GM12878 (cell line): ENCODE data around the gene LRRC7. TPM values are rescaled to one million over a fixed set of nuclear protein-coding genes. Genes with fewer than 3 reads are reported as not detected.

Experiments used
- ATAC-seq: fragments of 200-7000 bp; cut with Tn5 transposase; 3 replicates; pipeline ENCODE4 v1.9.1; 2020; ENCODE audit warnings: mild to moderate bottlenecking, moderate library complexity
- BruUV-seq: library from RNA; stranded (reverse); fragments of 400-500 nt; replicated peaks from 2 replicates; lab custom pipeline; 2021; lab: Mats Ljungman, UMichigan
- CTCF ChIA-PET: fragments of 300-600 bp; sonication (Branson Sonifier 250); formaldehyde crosslinking; extraction: SDS; loops from one replicate; lab custom pipeline; 2021; ENCODE audit warnings: inconsistent platforms; lab: Yijun Ruan, JAX
- POLR2A ChIA-PET: fragments of 350-600 bp; formaldehyde crosslinking; extraction: SDS; loops from one replicate; lab custom pipeline; 2021; ENCODE audit warnings: inconsistent platforms; lab: Charles Lee
- RAD21 ChIA-PET: fragments of 300-600 bp; sonication (Branson Sonifier 250); formaldehyde crosslinking; loops from one replicate; lab custom pipeline; 2023; ENCODE audit warnings: antibody characterized with exemption; ENCODE audit not compliant: unreplicated experiment; lab: Charles Lee
- SMC1A ChIA-PET: fragments of 300-600 bp; sonication (Branson Sonifier 250); formaldehyde crosslinking; loops from one replicate; lab custom pipeline; 2023; ENCODE audit not compliant: unreplicated experiment, uncharacterized antibody; lab: Charles Lee
- DNase-seq: peaks from one replicate; pipeline ENCODE4 v3.0.0-alpha.2; 2011; ENCODE audit warnings: low read depth, low spot score
- FAIRE-seq: peaks from 3 replicates; lab custom pipeline; 2011; peaks lifted over from hg19 to GRCh38; lab: Jason Lieb, UNC
- H2AFZ ChIP-seq: 2 replicates; pipeline ENCODE4 v1.6.0; 2011; ENCODE audit warnings: low read depth, low read length, control low read depth; ENCODE audit not compliant: control insufficient read depth
- H3K27ac ChIP-seq: 2 replicates; pipeline ENCODE4 v1.5.1; 2011; ENCODE audit warnings: control low read depth; ENCODE audit not compliant: control insufficient read depth, insufficient read depth
- H3K27me3 ChIP-seq, 2 experiments: replicated peaks in 1 of 2; 2 replicates each; pipeline versions ENCODE4 v1.6.0 to v1.6.1; 2011; ENCODE audit warnings: low read length in 1 of 2; ENCODE audit not compliant: control insufficient read depth in 2 of 2, insufficient read depth in 2 of 2
- H3K36me3 ChIP-seq, 2 experiments: 2 replicates each; pipeline ENCODE4 v1.5.1; 2011; ENCODE audit warnings: low read length in 1 of 2; ENCODE audit not compliant: control insufficient read depth in 2 of 2, insufficient read depth in 2 of 2
- H3K4me1 ChIP-seq: 2 replicates; pipeline ENCODE4 v1.6.1; 2011; ENCODE audit warnings: mild to moderate bottlenecking, low read length, moderate library complexity, mixed read lengths; ENCODE audit not compliant: control insufficient read depth, insufficient read depth
- H3K4me2 ChIP-seq: 2 replicates; pipeline ENCODE4 v1.6.0; 2011; ENCODE audit warnings: control low read depth; ENCODE audit not compliant: control insufficient read depth, insufficient read depth
- H3K4me3 ChIP-seq: fragments of 200-600 bp; sonication (generic); 2 replicates; pipeline ENCODE4 v1.5.1; 2016
- H3K79me2 ChIP-seq: 2 replicates; pipeline ENCODE4 v1.6.0; 2011; ENCODE audit warnings: low read length; ENCODE audit not compliant: control insufficient read depth, insufficient read depth
- H3K9ac ChIP-seq: 2 replicates; pipeline ENCODE4 v1.8.0; 2011; ENCODE audit warnings: low read length, control low read depth, mixed read lengths; ENCODE audit not compliant: control insufficient read depth, insufficient read depth
- H3K9me3 ChIP-seq: replicated peaks from 3 replicates; pipeline ENCODE4 v1.5.1; 2011; ENCODE audit warnings: mild to moderate bottlenecking, low read length; ENCODE audit not compliant: control insufficient read depth, insufficient read depth
- H4K20me1 ChIP-seq: 2 replicates; pipeline ENCODE4 v1.6.0; 2011; ENCODE audit not compliant: control insufficient read depth, insufficient read depth
- BRCA1 ChIP-seq: IDR thresholded peaks from 2 replicates; pipeline ENCODE4 v1.6.1; 2011; ENCODE audit warnings: low read depth, low read length, improper control_type of control experiment
- DPF2 ChIP-seq: fragments of 450-650 bp; IDR thresholded peaks from 2 replicates; pipeline ENCODE4 v1.6.1; 2017; ENCODE audit warnings: mild to moderate bottlenecking
- FOS ChIP-seq: IDR thresholded peaks from 3 replicates; pipeline ENCODE4 v1.6.1; 2011; ENCODE audit warnings: borderline replicate concordance; ENCODE audit not compliant: insufficient read length; ENCODE audit errors: extremely low read depth
- IKZF1 ChIP-seq: fragments of 450-650 bp; conservative IDR thresholded peaks from 2 replicates; pipeline ENCODE4 v1.6.1; 2017; ENCODE audit warnings: antibody characterized with exemption, mild to moderate bottlenecking
- LARP7 ChIP-seq: fragments of 450-650 bp; IDR thresholded peaks from 2 replicates; pipeline ENCODE4 v1.6.1; 2017; ENCODE audit warnings: mild to moderate bottlenecking
- MYC ChIP-seq: IDR thresholded peaks from 2 replicates; pipeline ENCODE4 v1.6.1; 2011; ENCODE audit warnings: mild to moderate bottlenecking, low read length, moderate library complexity, inconsistent platforms; ENCODE audit not compliant: insufficient read depth, insufficient replicate concordance, insufficient read length, severe bottlenecking
- NRF1 ChIP-seq: conservative IDR thresholded peaks from 2 replicates; pipeline ENCODE4 v1.6.1; 2011; ENCODE audit warnings: mild to moderate bottlenecking, low read depth, low read length, improper control_type of control experiment
- PML ChIP-seq: IDR thresholded peaks from 2 replicates; pipeline ENCODE4 v1.6.1; 2012; ENCODE audit warnings: low read length, inconsistent platforms
- RAD51 ChIP-seq: fragments of 450-650 bp; IDR thresholded peaks from 2 replicates; pipeline ENCODE4 v1.6.1; 2016; ENCODE audit warnings: moderate library complexity, mild to moderate bottlenecking, inconsistent platforms
- RUNX3 ChIP-seq: IDR thresholded peaks from 2 replicates; pipeline ENCODE4 v1.6.1; 2012; ENCODE audit warnings: low read length, inconsistent platforms
- SMAD5 ChIP-seq: IDR thresholded peaks from 2 replicates; pipeline ENCODE4 v1.6.1; 2016; ENCODE audit warnings: antibody characterized with exemption, low read depth
- SMARCA5 ChIP-seq: fragments of 450-650 bp; IDR thresholded peaks from 2 replicates; pipeline ENCODE4 v1.6.1; 2017; ENCODE audit warnings: mild to moderate bottlenecking
- TAF1 ChIP-seq: IDR thresholded peaks from 2 replicates; pipeline ENCODE4 v1.6.1; 2011; ENCODE audit warnings: mild to moderate bottlenecking, low read depth, low read length, borderline replicate concordance
- TCF12 ChIP-seq: IDR thresholded peaks from 2 replicates; pipeline ENCODE4 v1.6.1; 2011; ENCODE audit warnings: low read depth, mild to moderate bottlenecking, low read length
- ZNF274 ChIP-seq: IDR thresholded peaks from one replicate; pipeline ENCODE4 v1.8.0; 2011; ENCODE audit not compliant: insufficient read length, insufficient read depth
- WGBS: methylation state at CpG from one replicate; pipeline ENCODE4 v1.1.6; 2016; ENCODE audit warnings: low lambda C conversion rate; ENCODE audit not compliant: insufficient replicate concordance, insufficient coverage; ENCODE audit errors: missing lambda C conversion rate; 5-methylcytosine and 5-hydroxymethylcytosine counted together
- in situ Hi-C: fragments of 300-500 bp; cut with MboI; formaldehyde crosslinking; loops from 9 replicates; pipeline ENCODE4 v1.14.3; 2018; ENCODE audit warnings: mixed read lengths
- intact Hi-C: fragments of 100-400 bp; cut with micrococcal nuclease; formaldehyde crosslinking; loops from one replicate; pipeline ENCODE4 v1.14.2; 2022; ENCODE audit not compliant: unreplicated experiment
- polyA plus RNA-seq, 11 experiments: library from polyadenylated mRNA; depleted of rRNA in 4 of 11; unstranded in 6 of 11; stranded (reverse) in 5 of 11; fragments of >200 nt; fragmentation: Nextera tagmentation in 4 of 11; fragmentation: Illumina TruSeq in 1 of 11; extraction: Ambion mirVana in 4 of 11; extraction: Trizol in 1 of 11; gene quantifications; 1 replicate in 1 of 11; 2 replicates in 10 of 11; pipeline versions ENCODE4 v1.2.1 to v1.2.3, GENCODE V29; 2011 to 2016; ENCODE audit warnings: inconsistent platforms in 2 of 11, missing spikeins in 2 of 11, low read depth in 1 of 11
- total RNA-seq, 4 experiments: library from RNA; depleted of rRNA in 3 of 4; stranded (reverse); fragments of >200 nt in 3 of 4; fragmentation: Illumina TruSeq in 1 of 4; extraction: Trizol in 1 of 4; gene quantifications; 2 replicates each; pipeline versions ENCODE4 v1.2.1 to v1.2.3, GENCODE V29; 2013 to 2021
- TF ChIP-seq, protein P1 (sequence below): fragments of 450-650 bp; formaldehyde crosslinking; IDR thresholded peaks from 2 replicates; pipeline ENCODE4 v1.4.0; 2020; ENCODE audit warnings: mild to moderate bottlenecking, moderate library complexity
- TF ChIP-seq, protein P2 (sequence below): fragments of 450-650 bp; IDR thresholded peaks from 2 replicates; pipeline ENCODE4 v1.6.1; 2016; ENCODE audit warnings: mild to moderate bottlenecking
- TF ChIP-seq, protein P3 (sequence below): IDR thresholded peaks from 2 replicates; pipeline ENCODE4 v1.6.1; 2011; ENCODE audit warnings: low read depth, mild to moderate bottlenecking, low read length, moderate library complexity, borderline replicate concordance; ENCODE audit errors: extremely low read depth

LRRC7 gene
- total and polyA plus RNA-seq, 10 of the 15 experiments (the other 5 are each of a cell fraction or from before 2014, with no cell fraction given) = 0.05 to 1.4 (median 0.24) TPM; not detected in 5

DNA sequence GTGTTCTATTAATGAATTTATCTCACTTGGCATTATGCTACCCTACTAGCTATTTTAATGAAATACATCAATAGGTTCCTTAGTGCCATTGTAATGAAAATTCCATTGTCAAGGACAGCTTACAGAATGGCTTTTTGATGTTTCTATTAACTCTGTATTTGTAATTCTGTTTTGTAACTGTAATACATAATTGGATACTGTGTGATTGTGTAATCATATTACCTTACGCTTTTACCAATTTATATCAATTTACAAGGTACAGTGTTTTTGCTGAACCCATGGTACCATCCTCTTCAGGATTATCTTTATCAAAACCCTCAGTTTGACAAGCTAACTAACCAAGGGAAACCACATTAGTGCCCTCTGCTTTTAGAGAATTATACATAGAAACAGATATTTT lies 277.9 kb downstream of the LRRC7 start (continued):
- TF ChIP-seq, protein P1, sequence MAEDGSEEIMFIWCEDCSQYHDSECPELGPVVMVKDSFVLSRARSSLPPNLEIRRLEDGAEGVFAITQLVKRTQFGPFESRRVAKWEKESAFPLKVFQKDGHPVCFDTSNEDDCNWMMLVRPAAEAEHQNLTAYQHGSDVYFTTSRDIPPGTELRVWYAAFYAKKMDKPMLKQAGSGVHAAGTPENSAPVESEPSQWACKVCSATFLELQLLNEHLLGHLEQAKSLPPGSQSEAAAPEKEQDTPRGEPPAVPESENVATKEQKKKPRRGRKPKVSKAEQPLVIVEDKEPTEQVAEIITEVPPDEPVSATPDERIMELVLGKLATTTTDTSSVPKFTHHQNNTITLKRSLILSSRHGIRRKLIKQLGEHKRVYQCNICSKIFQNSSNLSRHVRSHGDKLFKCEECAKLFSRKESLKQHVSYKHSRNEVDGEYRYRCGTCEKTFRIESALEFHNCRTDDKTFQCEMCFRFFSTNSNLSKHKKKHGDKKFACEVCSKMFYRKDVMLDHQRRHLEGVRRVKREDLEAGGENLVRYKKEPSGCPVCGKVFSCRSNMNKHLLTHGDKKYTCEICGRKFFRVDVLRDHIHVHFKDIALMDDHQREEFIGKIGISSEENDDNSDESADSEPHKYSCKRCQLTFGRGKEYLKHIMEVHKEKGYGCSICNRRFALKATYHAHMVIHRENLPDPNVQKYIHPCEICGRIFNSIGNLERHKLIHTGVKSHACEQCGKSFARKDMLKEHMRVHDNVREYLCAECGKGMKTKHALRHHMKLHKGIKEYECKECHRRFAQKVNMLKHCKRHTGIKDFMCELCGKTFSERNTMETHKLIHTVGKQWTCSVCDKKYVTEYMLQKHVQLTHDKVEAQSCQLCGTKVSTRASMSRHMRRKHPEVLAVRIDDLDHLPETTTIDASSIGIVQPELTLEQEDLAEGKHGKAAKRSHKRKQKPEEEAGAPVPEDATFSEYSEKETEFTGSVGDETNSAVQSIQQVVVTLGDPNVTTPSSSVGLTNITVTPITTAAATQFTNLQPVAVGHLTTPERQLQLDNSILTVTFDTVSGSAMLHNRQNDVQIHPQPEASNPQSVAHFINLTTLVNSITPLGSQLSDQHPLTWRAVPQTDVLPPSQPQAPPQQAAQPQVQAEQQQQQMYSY (CRISPR knock-in tag) = no peak
- TF ChIP-seq FOS (no peak), PML (no peak), NRF1 (no peak), DPF2 (no peak), RAD51 (no peak)

DNA sequence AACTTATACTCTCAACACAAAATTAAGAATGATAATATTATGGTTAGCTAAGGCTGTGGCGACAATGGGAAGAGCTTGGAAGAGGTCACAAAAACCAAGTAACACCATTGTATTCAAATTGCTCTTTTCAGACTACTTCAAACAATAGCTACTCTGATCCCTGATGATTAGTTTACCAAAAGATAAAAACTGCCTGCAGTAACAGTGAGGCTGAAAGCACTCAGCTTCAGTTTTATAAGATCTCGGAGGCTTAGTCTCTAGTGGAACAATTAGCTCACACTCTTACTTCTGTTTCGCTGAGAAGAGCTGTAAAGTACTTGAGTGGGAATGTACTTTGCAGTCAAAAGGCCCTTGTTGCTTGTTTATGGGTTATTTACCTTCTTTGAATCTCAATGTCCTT lies 278.5 kb downstream of the LRRC7 start:
- no peaks in the 10 kb centered on the region for H3K36me3 ChIP-seq
- POLR2A ChIA-PET = no interaction called here
- intact Hi-C loops = no loop called here
- H3K27me3 ChIP-seq = no peaks in the 10 kb centered on the region
- H3K9ac ChIP-seq = no peak overlapping the region
- DNase-seq (no peak), FAIRE-seq (no peak), ATAC-seq (no peak)
- no peak overlapping the region for H2AFZ ChIP-seq
- no TSS peak for BruUV-seq
- in situ Hi-C loops = no loop called here
- RAD21 ChIA-PET = no interaction called here
- CTCF ChIA-PET = no interaction called here
- no peaks in the 10 kb centered on the region for H3K79me2 ChIP-seq
- no peaks in the 10 kb centered on the region for H4K20me1 ChIP-seq
- TF ChIP-seq, protein P2, sequence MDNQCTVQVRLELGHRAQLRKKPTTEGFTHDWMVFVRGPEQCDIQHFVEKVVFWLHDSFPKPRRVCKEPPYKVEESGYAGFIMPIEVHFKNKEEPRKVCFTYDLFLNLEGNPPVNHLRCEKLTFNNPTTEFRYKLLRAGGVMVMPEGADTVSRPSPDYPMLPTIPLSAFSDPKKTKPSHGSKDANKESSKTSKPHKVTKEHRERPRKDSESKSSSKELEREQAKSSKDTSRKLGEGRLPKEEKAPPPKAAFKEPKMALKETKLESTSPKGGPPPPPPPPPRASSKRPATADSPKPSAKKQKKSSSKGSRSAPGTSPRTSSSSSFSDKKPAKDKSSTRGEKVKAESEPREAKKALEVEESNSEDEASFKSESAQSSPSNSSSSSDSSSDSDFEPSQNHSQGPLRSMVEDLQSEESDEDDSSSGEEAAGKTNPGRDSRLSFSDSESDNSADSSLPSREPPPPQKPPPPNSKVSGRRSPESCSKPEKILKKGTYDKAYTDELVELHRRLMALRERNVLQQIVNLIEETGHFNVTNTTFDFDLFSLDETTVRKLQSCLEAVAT = no peak
- TF ChIP-seq SMAD5 = no peak
- no peak for TF ChIP-seq MYC
- TF ChIP-seq, protein P3, sequence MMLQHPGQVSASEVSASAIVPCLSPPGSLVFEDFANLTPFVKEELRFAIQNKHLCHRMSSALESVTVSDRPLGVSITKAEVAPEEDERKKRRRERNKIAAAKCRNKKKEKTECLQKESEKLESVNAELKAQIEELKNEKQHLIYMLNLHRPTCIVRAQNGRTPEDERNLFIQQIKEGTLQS = no peak
- TF ChIP-seq RUNX3 = no peak
- no peak for TF ChIP-seq PML
- no peak for TF ChIP-seq IKZF1
- TF ChIP-seq LARP7 = no peak
- no peak for TF ChIP-seq BRCA1
- no peak for TF ChIP-seq ZNF274
- no peak for TF ChIP-seq SMARCA5
- no peak for TF ChIP-seq TCF12
- TF ChIP-seq TAF1 = no peak
- no peaks in the 10 kb centered on the region for H3K4me1 ChIP-seq
- H3K4me2 ChIP-seq = no peak overlapping the region
- no peak overlapping the region for H3K4me3 ChIP-seq
- 0% methylated on average over 3 of the region's 3 CpGs for WGBS
- SMC1A ChIA-PET = no interaction called here
- H3K9me3 ChIP-seq = no peaks in the 10 kb centered on the region
- H3K27ac ChIP-seq = no peak overlapping the region
